NAMALWA (cell line): ENCODE results near the gene OTOGL.
"Not testable (repeated sequence)": the region's sequence is repeated elsewhere in the genome, so short reads cannot be mapped to it uniquely, and the experiment has no call there.

ENCODE experiments used
- DNase-seq: peaks from one replicate; pipeline ENCODE4 v3.0.0-alpha.2; 2015; ENCODE audit warnings: low spot score

Gene OTOGL

DNA sequence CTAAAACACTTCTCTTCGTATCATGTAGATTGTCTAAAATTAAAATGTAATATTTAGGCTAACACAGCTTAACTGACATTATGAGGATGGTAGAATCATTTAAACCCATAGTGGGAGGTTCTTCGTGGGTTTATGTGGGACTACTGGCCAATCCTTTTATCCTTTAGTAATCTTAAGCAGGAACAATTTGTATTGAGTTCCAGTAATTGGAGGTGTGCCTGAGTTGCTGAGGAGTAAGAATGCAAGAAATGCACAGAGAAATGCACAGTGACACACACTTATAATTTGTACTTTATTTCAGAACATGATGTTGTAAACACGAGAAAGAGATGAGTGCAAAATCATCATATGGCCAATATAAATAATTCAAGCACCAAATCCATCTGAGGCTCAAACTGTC, 22.3 kb downstream of the OTOGL start:
- DNase-seq, result no peak

DNA sequence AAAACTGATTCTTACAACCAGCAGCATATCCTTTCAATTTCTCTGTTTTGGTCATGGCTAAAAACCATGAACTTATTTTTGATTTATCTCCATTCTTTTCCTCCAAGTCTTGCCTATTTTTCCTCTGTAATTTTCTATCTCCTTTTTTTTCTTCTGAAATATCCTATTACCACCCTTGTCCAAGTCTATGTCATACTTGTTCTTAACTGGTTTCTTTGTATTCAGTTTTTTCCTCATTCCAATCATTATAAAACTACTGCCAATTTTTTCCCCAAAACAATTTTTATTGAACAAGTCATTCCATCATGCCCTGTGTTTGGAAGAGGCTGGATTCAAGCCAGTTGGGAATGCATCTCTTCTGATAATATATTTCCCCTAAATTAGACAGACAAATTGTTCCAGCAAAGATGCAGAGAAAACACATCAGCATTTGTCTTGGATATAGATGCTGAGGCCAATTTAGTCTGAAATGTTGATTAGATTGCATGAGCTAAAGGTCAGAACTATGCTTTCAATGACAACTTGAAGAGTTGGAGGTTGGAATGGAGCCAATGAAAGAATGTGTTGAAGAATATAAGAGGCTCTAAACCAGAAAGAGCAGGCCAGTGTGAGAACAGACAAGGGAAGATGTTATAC, 30.7 kb downstream of the OTOGL start:
- no peak for DNase-seq

DNA sequence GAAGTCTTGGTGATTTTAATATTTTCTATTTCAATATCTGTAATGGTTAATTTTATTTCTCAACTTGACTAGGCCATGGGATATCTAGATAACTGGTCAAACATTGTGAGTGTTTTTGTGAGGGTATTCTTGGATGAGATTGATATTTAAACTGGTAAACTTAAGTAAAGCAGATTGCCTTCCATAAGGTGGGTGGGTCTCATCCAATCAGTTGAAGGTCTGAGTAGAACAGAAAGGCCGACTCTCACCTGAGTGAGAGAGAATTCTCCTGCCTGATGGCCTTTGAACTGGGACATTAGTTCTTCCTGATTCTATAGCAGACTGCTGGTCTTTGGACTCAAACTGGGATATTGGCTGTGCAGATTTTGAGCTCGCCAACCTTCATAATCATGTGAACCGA, 36.3 kb downstream of the OTOGL start:
- DNase-seq, result no peak

DNA sequence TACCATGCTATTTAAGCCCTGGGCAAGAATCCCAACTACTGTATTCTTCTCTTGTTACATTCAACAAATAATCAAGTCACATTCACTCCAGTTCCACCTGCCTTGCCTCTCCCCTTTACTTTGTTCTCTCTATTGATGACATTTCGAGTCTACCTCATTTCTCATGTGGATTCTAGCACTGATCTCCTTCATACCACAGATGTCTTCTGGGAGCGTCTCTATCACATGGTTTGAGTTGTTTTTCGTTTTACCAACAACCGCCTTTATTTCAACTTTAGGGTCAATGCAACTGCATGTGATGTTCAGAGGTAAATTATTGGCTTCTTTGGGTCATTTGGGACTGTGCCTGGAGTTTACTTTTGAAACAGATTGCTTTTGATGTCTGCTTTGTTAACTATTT, 40.7 kb downstream of the OTOGL start:
- no peak for DNase-seq

DNA sequence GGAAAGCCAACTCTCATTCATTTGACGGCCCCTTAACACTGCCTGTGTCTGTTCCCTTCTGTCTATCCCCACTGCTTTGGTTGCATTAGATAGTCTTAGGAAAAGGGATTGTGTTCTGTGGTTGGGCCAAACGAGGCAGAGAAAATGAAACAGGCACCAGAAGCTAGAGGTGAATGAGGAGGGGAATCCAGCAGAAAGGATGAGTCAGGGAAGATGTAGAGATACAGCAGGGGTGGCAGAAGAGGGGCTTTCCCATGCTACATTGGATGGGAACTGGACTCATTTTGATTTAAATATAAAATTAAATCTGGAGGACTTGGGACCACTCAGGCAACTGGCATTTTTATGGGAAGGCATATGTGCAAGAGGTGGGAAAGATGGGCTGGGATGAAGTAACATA, 43.3 kb downstream of the OTOGL start:
- no peak for DNase-seq

DNA sequence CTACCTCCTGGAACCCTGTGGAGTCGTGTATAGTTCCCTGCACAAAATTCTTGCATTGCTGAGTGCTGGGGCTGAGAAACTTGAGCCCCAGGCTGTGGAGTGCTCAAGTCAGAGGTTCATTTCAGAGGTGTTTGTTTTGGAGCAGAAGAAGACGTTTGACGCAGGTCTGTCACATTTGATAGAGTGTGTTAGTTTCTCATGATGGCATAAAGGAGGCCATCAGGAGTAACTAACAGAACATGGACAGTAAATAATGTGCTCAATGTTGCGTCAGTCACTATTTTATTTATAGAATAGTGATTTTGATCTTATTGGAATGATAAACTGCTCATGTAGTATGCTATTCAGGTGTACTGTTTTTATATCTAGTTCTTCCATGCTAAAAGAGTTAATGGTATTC, 44.2 kb downstream of the OTOGL start:
- DNase-seq, result no peak

DNA sequence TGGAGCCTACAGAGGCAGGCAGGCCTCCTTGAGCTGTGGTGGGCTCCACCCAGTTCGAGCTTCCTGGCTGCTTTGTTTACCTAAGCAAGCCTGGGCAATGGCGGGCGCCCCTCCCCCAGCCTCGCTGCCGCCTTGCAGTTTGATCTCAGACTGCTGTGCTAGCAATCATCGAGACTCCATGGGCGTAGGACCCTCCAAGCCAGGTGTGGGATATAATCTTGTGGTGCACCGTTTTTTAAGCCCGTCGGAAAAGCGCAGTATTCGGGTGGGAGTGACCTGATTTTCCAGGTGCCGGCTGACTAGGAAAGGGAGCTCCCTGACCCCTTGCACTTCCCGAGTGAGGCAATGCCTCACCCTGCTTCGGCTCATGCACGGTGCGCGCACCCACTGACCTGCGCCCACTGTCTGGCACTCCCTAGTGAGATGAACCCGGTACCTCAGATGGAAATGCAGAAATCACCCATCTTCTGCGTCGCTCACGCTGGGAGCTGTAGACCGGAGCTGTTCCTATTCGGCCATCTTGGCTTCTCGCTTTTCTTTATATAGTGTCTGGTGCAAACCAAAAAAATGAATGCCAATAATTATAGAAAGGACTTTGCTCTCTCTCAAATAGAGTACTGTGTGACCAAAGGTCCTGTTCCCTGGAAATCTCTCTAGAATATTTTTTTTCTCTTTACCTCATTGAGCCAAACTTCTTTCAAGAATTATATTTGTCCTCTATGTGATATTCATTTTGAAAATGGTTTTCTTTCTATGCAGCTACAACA, 50.4 kb downstream of the OTOGL start:
- DNase-seq, result not testable (repeated sequence)

DNA sequence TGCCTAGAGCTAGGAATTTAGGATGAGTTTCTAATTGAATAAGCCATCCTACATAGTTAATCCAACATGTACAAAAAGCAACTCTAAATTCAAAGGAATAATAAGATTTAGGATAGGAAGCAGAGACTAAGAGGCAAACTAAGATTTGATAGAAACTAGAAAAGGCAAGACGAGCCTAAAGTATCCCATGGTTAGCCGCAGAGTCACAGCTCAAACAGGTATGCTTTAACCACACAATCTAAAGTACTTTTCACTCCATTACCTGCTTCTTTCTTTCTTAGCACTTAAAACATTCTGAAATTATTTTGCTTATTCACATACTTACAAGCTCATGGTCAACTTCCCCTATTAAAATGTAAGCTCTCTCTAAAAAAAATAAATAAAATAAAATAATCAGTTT, 51.8 kb downstream of the OTOGL start:
- DNase-seq, result no peak

DNA sequence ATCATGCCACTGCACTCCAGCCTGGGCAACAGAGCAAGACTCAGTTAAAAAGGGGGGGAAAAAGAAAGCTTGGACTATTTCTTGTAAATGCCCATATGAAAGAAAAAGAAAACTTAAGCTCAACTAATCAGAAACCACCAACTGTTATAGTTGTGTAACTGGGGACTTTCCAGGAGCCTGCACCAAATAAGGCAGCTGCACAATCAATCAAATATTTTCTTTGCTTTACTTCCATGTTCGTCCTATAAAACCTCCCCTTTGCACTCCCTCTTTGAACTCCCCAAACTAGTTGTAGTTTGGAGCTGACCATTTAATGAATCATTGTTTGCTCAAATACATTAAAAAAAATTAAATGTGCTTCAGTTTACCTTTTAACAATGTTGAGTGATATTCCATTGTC, 54.9 kb downstream of the OTOGL start:
- DNase-seq, result no peak

DNA sequence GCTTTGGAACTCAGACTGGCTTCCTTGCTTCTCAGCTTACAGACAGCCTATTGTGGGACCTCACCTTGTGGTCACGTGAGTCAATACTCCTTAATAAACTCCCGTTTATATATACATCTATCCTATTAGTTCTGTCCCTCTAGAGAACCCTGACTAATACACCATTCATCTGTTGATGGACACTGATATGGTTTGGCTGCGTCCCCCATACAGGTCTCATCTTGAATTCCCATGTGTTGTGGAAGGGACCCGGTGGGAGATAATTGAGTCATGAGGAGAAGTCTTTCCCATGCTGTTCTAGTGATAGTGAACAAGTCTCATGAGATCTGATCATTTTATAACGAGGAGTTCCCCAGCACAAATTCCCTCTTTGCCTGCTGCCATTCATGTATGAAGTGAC, 57.0 kb downstream of the OTOGL start:
- no peak for DNase-seq

DNA sequence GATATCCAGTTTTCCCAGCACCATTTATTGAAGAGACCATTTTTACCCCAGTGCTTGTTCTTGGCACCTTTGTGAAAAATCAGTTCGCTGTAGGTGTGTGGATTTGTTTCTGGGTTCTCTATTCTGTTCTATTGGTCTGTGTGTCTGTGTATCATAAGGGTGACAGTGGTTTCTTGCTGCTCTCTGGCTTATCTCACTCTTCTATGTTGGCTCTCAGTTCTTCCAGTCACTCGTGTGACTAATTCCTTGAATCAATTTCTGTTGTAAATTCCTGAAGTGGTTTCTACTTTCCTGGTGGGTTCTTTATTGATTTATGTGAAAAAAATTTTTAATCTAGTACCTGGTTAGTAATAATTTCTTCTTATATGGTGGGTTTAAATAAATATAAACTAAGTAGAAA, 58.3 kb downstream of the OTOGL start:
- no peak for DNase-seq

DNA sequence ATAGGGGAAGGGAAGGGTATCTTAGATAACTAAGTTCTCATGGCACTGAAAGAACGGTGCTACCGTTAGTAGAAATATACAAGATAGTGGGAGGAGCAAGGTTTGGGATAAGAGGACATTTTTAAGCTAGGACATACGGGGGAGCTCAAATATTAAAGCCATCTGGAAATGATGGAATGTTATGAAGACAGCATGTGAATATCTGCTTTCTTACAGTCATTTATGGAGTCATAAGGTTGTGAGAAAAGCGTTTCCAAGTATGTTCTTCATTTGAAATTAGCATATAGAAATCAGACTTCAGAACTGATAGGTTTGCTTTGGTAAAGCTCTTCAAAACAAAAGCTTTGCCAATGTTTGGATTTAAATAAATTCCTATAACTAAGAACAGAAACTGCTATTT, 62.3 kb downstream of the OTOGL start:
- DNase-seq, result no peak

DNA sequence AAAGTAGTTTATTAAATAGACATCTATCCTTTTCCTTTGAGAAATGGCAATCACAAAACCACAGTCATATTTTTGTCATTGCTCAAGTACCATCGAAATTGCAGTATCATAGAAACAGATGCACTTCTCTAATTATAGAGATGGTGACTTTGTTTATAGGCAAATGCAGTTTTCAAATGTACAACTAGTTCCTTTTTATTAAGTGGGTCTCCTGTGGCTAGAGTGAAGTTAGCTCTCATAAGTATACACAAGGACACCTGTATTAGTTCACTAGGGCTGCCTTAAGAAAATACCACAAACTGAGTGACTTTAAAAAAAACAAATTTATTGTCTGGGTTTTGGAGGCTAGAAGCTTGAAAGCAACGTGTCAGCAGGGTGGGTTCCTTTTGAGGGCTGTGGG, 62.8 kb downstream of the OTOGL start:
- DNase-seq, result peak; percentile 27

DNA sequence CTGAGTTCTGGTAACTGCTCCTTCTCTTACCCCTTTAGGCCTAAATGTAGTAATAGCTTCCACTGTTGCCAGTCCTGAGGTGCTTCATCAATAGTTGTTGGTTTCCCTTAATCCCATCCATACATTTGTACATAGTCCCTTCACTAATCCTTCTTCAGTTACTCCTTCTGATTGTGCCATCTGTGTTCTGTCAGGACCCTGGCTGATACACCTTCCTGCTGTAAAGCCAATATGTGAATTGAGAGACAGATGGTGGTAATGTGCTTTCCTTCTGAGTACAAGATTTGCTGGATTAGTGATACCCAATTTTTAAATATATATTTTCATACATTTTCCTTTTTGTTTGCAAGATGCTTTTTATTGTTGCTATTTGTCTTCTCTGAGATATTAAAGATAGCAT, 66.4 kb downstream of the OTOGL start:
- DNase-seq, result no peak

DNA sequence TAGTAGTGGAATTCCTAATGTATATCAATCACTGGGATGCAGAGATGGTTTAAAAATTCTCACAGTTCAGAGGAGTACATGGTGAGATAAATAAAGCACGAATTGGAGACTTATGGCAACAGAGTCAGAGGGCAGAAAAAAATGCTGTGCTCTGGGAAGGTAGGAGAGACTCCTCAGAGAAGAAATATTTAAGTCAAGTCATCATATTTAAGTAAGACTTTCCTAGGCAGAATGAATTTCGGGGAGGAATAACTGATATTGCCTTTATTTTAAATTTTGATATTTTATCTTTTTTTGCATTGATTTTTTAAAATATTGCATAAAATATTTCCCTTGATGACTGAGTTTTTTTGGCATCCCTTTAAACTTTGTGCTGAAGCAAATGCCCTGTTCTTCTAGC, 67.4 kb downstream of the OTOGL start:
- DNase-seq, result no peak

DNA sequence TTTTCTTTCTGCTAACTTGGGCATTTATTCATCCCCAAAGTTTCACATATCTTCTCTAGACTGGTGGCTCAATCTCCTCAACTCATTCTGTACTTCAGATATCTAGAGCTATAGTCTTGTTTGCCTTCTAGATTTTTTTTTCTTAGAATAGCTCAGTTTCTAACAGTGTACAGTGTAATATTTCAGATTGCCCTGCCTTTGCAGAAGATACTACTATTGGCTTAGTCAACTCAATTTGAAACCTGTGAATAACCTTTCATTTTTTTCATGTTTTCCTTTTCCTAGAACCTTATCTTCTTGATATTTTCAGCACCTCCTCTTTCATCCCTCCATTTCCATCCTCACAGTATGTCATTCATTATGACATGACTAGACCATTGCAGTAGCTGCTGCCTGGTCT, 69.6 kb downstream of the OTOGL start:
- DNase-seq, result no peak

DNA sequence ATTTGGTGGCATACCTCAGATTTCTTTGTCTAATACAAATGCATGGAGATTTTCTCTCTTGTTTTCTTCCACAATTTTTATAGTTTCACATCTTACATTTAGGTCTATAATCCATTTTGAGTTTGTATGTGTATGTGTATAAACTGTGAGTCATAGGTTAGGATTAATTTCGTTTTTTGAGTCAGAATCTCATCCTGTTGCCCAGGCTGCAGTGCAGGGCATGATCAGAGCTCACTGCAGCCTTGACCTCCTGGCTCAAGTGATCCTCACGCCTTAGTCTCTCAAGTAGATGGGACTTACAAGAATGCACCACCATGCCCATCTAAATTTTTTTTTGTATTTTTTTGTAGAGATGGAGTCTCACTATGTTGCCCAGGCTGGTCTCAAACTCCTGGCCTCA, 71.6 kb downstream of the OTOGL start:
- no peak for DNase-seq

DNA sequence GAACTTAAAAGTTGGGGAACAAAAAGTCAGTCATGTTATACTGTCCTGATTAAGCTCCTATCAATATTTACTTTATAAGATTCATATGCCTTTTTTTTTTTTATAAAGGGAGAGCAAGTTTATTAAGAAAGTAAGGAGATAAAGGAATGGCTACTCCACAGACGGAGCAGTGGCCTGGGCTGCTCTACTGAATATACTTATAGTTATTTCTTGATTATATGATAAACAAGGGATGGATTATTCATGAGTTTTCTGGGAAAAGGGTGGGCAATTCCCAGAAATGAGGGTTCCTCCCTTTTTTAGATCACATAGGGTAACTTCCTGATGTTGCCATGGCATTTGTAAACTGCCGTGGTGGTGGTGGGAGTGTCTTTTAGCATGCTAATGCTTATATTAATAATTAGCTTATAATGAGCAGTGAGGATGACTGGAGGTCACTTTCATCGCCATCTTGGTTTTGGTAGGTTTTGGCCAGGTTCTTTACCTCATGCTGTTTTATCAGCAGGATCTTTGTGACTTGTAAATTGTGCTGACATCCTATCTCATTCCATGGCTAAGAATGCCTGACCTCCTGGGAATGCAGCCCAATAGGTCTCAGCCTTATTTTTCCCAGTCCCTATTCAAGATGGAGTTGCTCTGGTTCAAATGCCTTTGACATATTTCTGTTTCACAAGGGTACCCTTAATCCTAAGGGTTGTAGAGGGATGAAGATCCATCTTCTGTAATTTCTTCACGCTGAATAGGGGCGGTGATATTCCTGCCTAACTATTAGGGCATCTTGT, 73.9 kb downstream of the OTOGL start:
- DNase-seq, result no peak

DNA sequence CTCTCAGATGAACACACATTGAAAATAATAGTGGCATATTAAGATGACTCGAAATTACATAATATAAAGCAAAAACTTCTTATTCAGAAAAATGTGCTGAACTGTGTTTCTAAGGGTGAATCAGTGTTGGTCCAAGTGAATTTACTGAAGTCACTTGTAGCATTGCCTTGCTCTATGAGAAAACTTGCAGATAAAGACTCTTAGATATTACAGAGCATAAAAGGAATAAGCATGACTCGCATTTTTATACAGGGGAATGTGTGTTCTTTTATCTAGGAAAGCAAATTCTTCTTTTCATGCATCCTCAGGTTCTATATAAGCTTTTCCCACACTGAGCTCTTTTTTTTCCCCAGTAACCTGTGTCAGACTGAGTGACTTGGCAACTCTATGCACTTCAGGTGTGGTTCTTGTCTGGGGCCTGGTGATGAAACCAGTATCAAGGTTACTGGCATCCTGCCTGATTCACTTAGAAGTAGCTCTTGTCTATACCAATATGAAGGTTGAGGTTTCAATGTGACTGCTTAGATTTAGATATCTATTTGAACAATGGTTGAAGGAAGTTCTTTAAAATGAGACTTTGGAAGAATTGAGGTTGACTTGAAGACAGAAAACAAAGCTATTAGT, 76.1 kb downstream of the OTOGL start:
- DNase-seq, result no peak

DNA sequence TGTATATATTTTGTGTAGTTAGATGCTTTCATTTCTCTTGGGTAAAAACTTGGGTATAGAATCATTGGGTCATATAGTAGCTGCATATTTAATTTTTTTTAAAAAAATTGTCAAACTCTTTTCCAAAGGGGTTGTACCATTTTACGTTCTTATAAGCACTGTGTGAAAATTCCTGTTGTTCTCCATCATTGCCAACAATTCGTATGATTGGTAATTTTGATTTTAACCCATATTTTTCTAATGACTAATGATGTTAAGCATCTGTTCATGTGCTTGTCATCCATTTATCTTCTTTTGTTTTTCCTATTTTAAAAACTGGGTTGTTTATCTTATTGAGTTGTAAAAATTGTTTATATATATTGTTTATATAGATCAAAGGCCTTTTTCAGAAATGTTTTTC, 77.4 kb downstream of the OTOGL start:
- DNase-seq, result no peak

DNA sequence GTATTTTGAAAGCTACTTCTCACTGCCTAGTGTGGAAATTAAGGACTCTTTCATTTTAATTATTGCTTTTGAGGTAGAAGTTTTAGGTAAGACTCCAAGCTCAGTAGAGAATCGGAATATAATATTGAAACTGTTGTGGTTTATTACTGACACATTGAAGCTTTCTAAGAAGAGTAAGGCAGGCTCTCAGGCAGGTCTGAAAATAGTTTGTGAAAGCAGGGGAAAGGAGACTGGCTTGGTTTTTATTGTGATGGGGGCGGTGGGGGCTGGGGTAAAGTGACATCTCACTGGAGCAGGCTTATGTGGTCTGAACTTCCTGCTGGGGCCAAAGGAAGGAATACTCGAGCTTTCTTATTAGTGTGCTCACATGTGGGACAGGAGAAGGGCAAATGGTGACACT, 79.5 kb downstream of the OTOGL start:
- no peak for DNase-seq

DNA sequence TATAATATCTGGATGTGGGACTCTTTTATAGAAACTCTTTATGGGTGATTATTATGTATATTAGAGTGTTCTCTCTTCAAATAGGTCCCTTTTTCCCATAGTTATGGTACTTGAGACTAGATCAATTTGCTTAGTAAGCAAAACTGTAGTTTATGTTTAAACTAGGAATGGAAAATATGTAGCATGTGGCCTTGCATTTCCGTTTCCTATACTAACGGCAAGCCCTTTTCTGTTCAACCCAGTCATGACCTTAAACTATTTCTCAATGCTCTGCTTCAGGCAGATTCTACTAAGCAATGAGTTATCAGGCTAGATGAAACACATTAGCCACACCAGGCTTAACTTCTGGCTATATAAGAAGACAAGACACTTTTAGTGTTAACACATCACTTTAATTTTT, 84.6 kb downstream of the OTOGL start:
- DNase-seq, result no peak

DNA sequence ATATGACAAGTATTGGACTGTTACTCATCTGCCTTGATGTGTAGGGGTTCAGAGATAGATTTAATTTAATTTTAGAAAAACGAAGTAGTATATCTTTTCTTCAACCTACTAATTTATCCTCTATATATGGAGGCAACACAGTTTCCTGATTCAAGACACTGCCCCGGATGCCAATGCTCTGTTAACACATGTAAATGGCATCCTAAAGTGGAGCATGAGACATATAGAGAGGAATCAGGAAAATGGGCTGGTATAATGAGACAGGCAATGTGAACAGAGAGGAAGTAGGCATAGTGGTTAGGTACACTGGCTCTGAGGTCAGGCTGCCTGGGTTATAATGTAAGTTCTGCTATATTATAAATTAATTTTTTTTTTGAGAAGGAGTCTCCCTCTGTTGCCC, 85.6 kb downstream of the OTOGL start:
- DNase-seq, result no peak
